ENCODE measurements around the gene CRIM1. TPM values are rescaled to one million over a fixed set of nuclear protein-coding genes. Genes with fewer than 3 reads are reported as not detected.

Gene CRIM1
- total RNA-seq, 1 experiment from 2014 or later, result 27.6 TPM

GRCh38 chr2:36423172-36423571, 67.6 kb downstream of the CRIM1 start:
- H3K79me1 ChIP-seq (ENCODE audit: insufficient read depth, low read depth, low read length, poor library complexity, severe bottlenecking), result no peaks in the 10 kb centered on the region
- H4K8ac ChIP-seq (replicated peaks; ENCODE audit: insufficient read length, low read depth, low read length), result no peak overlapping the region
- H3K18ac ChIP-seq (ENCODE audit: insufficient read length, low read depth, low read length), result no peak overlapping the region
- H3K14ac ChIP-seq (ENCODE audit: insufficient read depth, low read length), result no peak overlapping the region
- H3K23ac ChIP-seq (ENCODE audit: insufficient read length, low read depth, low read length), result no peak overlapping the region
- no peaks in the 10 kb centered on the region for H4K20me1 ChIP-seq (ENCODE audit: control insufficient read depth, insufficient read depth, insufficient read length)
- H4K91ac ChIP-seq (ENCODE audit: insufficient read length, low read depth, low read length), result no peak overlapping the region
- no peak overlapping the region for H3K4me2 ChIP-seq (ENCODE audit: insufficient read depth, insufficient read length, low read length)
- H2BK20ac ChIP-seq (ENCODE audit: low read depth, low read length, poor library complexity, severe bottlenecking), result no peak overlapping the region
- no peaks in the 10 kb centered on the region for H3K23me2 ChIP-seq (ENCODE audit: insufficient read length, low read depth, low read length, poor library complexity, severe bottlenecking)
- peaks cover 11% of the 10 kb centered on the region; the same call in 1 of the 2 replicates for H3K79me2 ChIP-seq (ENCODE audit: insufficient read depth, low read length)
- no peak for TF ChIP-seq CTCF (conservative IDR thresholded peaks at IDR 0.05)
- H3K27me3 Mint-ChIP-seq (ENCODE audit: low read depth), result no peaks in the 10 kb centered on the region
- H3K36me3 Mint-ChIP-seq (ENCODE audit: insufficient read depth in 1 of 3, low read depth in 3 of 3), result peaks cover 3 to 8% (median 4%) of the 10 kb centered on the region in 3 experiments; a peak in 3 of 7 replicates
- H3K27me3 ChIP-seq (ENCODE audit: insufficient read depth, low read length), result no peaks in the 10 kb centered on the region
- no CpG with 5 or more reads among the region's 5 CpGs for WGBS (ENCODE audit: extremely low coverage, insufficient read length, low lambda C conversion rate)
- no peaks in the 10 kb centered on the region for H3K9me3 Mint-ChIP-seq
- H2BK120ac ChIP-seq (ENCODE audit: low read depth, low read length, poor library complexity, severe bottlenecking), result no peak overlapping the region
- no peak overlapping the region for H3K4ac ChIP-seq (ENCODE audit: low read depth, low read length)
- H3K4me1 ChIP-seq (ENCODE audit: insufficient read depth, low read length), result peaks cover 9% of the 10 kb centered on the region; the same call in 1 of the 2 replicates
- H2BK15ac ChIP-seq (ENCODE audit: low read depth, low read length), result no peak overlapping the region
- H2AFZ ChIP-seq (ENCODE audit: low read length), result no peak overlapping the region
- no peak overlapping the region for H4K5ac ChIP-seq (ENCODE audit: insufficient read length, low read depth, low read length)
- H2BK5ac ChIP-seq (ENCODE audit: insufficient read length, low read length), result no peak overlapping the region
- no peak overlapping the region for H2BK12ac ChIP-seq (ENCODE audit: insufficient read length, low read depth, low read length)
- no peak overlapping the region for H3T11ph ChIP-seq (ENCODE audit: low read length)
- no peak for DNase-seq
- no peak overlapping the region for H3K27ac ChIP-seq (ENCODE audit: insufficient read length, low read depth, low read length)
- no peak overlapping the region for H3K4me3 Mint-ChIP-seq
- H3K4me1 Mint-ChIP-seq, result peaks cover 45 to 50% of the 10 kb centered on the region in 2 experiments
- H2AK5ac ChIP-seq (ENCODE audit: insufficient read length, low read length), result no peak overlapping the region
- no peaks in the 10 kb centered on the region for H3K9me3 ChIP-seq (ENCODE audit: control insufficient read depth, low read depth, low read length)
- no peak overlapping the region for H3K9ac ChIP-seq (ENCODE audit: extremely low read depth, insufficient read length, low read length)
- H3K27ac Mint-ChIP-seq, result no peak overlapping the region; a peak in 1 of 7 replicates
- H3K56ac ChIP-seq (ENCODE audit: insufficient read length, low read depth, low read length), result no peak overlapping the region
